HG03521 (cell line): ENCODE data around the gene CPA1.

ENCODE experiments used
- ATAC-seq: cut with Tn5 transposase; IDR thresholded peaks from one replicate; pipeline ENCODE4 v1.9.1; 2021; ENCODE audit warnings: mild to moderate bottlenecking, moderate library complexity; ENCODE audit not compliant: unreplicated experiment

CPA1 gene

DNA sequence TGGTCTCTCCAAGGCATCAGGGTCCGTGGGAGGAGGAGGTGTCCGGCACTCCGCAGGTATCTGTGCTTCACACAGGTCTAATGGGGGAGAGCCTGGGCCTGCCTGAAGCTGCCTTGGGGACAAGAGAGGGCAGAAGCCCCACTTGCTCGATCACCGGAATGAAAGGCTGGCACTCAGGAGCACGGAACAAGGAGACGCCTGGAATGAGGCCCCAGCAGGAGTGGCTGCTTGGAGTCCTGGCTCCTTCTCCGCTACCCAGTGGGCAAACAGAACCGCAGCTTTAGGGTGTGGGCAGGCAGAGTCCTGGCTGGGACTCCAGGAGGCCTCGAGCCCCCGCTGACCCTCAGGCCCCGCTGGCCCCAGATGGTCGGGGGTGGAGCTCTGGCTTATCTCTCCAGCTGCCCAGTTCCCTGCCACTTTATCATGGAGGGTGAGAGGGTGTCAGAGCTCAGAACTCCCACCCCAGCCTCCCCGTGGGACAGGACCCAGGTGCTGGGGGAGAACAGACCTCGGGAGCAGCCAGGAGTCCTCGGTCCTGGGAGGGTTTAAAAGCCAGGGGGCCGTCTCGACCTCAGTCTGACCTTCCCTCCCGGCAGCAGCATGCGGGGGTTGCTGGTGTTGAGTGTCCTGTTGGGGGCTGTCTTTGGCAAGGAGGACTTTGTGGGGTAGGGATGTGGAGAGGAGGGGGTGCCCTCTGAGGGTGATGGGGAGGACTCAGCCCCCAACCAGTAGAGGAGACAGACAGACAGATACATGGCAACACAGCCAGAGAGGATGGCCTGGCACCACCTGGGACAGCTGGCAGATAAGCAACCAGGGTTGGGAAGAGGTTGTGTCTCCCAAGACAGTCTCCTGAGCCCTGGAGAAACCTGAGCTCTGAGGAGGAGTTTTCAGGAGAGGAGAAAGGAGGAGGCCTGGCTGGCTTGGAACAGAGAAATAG lies at the start of gene CPA1:
Gene CPA1, plus strand, starts transcription at position 574 of the 940 bp plus-strand sequence. Its CDS starts 27 bp downstream, at position 601.
- no peak for ATAC-seq

- ATAC-seq = no peak
Observed at GRCh38 chr7:130332259-130333053, 47.8 kb upstream of the CPA1 start.

DNA sequence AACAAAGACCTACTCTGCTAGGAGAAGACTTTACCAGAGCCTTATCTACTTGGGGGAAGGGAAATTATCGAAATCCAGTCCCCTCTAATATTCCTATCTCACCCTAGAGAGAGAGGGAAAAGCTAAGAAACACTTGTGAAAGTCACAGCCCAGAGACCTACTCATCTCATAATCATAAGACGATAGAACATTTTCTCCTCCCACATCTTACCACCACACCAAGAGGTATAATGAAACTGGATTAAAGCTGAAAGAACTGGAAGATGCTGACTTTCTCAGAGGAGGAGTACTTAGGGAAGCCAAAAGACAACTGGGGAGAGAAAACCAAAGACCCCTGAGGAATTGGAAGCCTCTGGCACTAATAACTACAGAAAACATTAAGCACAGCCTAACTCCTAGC lies 46.5 kb upstream of the CPA1 start:
- ATAC-seq = no peak

GRCh38 chr7:130334274-130334673 lies 46.0 kb upstream of the CPA1 start:
- ATAC-seq = no peak

DNA sequence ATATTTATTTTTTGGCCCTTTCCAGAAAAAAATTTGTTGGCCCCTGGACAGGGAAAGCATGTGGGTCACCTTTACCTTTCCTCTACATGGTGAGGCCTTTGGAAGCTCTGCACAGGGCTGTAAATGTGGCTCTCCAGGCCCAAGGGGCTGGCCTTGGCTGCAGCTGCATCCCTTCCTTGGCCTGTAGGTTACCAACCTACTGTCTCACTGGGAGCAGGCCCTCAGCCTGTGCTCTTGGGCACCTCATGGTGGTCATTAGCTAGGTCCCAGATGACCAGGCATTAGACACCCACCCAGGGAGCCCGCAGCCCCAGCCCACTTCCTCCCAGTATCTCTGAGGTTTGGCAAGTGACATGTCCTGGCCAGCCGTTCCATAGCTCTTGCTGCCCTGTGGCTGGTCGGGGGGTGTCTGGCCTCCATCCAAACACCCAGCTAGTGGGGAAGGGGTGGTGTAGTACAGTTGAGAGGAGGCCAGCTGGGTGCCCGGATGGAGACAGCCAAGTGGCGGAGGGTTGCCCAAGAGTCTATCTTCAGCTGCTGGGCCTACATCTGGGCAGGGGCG lies 42.8 kb upstream of the CPA1 start:
- no peak for ATAC-seq

GRCh38 chr7:130338233-130338632 lies 42.1 kb upstream of the CPA1 start:
- no peak for ATAC-seq

DNA sequence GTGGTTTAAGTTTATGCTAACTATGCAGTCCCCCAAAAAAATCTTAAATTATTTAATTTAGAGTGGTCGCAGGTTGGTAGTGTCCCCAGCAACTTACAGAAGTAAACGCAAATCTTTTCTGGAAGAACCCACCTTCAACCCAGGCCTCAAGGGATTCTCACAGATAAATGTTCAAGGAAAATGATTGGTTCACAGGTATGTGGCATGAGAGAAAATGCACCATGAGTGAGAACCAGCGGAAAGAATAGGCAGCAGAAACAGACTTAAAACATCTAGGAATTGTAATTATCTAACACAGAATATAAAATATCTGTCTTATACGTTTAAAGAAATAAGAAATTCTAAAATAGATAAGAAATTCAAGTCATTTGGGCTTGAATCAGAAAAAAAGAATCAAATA lies 38.4 kb upstream of the CPA1 start:
- no peak for ATAC-seq

DNA sequence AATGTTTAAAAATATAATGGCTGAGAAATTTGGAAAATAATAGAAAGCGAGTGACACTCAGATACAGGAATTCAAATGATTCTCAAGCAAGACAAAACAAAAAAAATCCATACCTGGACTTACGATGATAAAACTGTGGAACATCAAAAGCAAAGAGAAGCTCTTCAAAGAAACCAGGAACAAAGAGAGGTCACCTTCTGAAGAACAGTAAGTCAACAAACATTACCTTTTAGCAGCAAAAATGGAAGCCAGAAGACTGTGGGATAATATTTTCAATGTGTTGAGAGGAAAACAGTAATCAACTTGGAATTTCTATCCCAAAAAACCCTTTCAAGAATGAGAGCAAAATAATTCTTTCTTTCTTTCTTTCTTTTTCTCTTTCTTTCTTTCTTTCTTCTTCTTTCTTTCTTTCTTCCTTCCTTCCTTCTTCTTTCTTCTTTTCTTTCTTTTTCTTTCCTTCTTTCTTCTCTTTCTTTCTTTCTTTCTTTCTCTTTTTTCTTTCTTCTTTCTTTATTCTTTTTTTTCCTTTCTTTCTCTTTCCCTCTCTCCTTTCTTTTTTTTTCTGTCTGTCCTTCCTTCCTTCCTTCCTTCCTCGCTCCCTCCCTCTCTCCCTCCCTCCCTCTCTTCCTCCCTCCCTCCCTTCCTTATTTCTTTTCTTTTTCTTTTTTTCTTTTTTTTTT lies 37.5 kb upstream of the CPA1 start:
- ATAC-seq = no peak

GRCh38 chr7:130344271-130344866 lies 35.9 kb upstream of the CPA1 start, which contains the start of gene CPA5:
TSS of gene CPA5 (plus strand) at chr7:130344816. CDS start at chr7:130346486, 1,670 bp downstream.
- no peak for ATAC-seq

- ATAC-seq = no peak
Observed at GRCh38 chr7:130345136-130345535, 35.2 kb upstream of the CPA1 start.

GRCh38 chr7:130345725-130346124 lies 34.6 kb upstream of the CPA1 start:
- no peak for ATAC-seq

- no peak for ATAC-seq
Observed at GRCh38 chr7:130346177-130346905, 34.0 kb upstream of the CPA1 start.

DNA sequence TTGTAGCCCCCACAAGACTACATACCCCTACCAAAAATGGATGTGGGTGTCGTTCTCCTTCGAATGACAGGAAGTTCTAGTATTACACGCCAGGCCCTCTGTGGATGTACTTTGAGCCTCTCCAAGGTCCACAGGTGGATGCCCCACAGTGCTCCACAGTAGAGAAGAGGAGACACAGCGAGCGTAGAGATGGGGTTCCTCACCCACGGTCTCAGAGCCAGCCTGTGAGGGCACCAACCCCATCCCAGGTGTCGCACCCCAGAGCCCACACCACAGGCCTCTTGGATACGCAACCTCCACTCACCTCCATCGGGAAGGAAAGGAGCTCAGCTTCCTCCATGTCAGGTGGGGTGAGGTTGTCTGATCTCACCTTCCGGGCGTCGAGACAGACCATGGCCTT lies 33.4 kb upstream of the CPA1 start:
- ATAC-seq = no peak

GRCh38 chr7:130349911-130350782 lies 30.1 kb upstream of the CPA1 start:
- no peak for ATAC-seq

GRCh38 chr7:130350945-130351790 lies 29.1 kb upstream of the CPA1 start:
- no peak for ATAC-seq

DNA sequence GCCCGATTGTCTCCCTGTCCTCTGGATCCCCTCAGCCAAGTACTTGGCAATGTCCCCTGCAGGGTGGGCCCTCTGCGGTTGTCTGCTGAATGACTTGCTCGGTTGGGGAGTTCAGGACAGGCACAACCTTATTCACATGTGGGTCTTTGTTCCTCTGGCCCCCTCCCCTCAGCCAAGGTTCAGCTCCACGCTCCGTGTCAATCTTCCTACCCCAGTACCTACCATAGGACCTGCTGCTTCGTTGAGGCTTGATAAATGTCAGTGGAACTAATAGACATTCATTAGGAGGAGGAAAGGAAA lies 28.6 kb upstream of the CPA1 start:
- no peak for ATAC-seq

DNA sequence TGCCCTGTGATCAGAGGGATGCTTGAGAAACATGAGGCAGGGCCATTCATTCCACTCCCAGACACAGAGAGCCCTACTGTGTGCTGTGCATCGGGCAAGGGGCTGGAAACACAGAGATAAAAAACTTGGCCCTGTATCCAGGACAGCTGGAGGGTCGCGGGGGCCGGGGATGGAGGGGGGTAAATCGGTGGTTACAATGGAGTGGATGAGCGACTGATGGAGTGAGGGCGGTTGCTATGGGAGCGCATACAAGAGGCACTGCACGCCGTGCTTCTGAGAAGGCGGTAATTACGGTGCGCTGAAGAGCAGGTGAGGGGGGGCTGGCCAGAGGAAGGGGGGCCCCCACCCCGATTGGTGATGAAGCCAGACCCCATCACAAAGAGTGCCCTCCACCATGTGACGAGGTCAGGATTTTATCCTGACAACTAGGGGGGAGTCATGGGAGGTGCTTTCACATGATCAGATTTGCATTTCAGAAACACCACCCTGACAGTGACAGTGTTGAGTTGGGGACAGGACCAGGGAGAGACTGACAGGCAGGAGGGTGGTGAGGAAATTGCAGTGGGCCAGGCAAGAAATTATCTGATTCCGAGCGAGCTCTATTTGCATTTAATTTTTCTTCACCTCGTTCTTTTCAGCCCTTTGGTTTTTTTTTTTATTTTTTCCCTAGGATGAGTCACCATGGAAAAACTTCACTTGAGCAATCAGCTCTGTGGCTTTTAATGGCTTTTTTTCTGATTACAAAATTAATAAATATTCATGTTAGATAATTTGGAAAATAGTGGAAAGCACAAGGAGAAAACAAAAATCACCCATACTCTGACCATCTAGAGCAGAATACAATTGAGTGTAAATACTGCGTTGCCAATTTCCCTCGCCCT lies 27.9 kb upstream of the CPA1 start:
- ATAC-seq = no peak
